ENCODE measurements around the gene ZEB2.

Gene ZEB2

DNA sequence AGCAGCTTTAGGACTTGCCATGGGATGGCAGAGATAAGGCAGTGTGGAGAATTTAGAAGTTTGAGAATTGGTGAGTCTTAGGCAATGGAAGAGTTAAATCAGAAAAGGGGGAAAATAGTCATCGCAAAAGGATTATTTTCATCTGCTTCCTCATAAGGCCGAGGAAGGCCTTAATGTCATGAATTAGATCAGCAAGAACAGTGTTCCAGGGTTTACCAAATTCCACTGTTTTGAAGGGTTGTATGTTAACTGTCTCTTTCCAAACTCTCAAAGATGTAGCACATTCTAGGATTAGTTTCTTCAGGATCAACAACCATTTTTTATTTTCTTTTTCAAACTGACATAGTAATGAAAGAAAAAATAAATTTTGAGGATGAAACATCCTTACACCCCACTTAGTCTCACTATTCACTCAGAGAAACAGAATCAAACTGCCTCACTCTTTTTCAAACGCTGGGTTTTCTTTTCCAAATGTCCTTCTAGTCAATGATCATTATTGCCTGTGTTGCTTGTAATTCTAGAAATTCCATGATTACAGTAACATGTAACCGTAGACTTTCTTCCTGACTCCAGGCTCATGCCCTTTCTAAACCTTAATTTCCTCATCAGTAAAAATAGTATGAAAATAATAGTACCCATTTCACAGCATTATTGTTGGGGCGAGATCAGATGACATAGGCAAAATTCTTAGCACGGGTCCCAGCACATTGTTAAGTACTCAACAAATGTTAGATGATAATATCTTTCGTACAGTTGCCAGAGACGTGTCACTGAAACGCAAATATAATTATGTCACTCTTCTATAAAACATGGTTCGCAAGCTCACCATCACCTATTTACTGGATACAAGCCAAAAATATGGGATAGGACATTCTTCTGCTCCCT lies 23.6 kb downstream of the ZEB2 start:
- DNase-seq (ENCODE audit: low read depth in 2 of 2), result no peak

GRCh38 chr2:144495227-144496091 lies 24.5 kb downstream of the ZEB2 start:
- no peak for DNase-seq (ENCODE audit: low read depth in 2 of 2)

- DNase-seq (ENCODE audit: low read depth in 2 of 2), result no peak
Measured at GRCh38 chr2:144493027-144493809, 26.7 kb downstream of the ZEB2 start.

GRCh38 chr2:144490857-144491256 lies 29.1 kb downstream of the ZEB2 start:
- no peak for DNase-seq (ENCODE audit: low read depth in 2 of 2)

DNA sequence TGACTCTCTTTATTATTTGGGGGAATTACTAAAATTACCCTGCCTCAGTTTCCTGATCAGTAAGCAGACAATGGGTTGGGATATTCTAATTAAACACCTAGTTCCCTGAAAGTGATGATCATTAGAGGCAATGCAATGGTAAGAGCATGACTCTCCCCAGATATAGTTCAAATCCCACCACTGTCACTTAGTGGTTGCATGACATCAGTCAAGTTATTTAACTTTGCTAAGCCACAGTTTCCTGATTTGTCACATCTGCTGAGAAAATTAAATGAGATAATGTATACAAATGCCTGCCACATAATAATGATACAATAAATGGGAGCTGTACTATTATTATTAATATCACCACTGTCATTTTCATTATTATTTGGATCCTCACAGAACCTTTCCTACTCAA lies 29.9 kb downstream of the ZEB2 start:
- DNase-seq (ENCODE audit: low read depth in 2 of 2), result no peak

- no peak for DNase-seq (ENCODE audit: low read depth in 2 of 2)
Measured at GRCh38 chr2:144489315-144489916, 30.5 kb downstream of the ZEB2 start.

- DNase-seq (ENCODE audit: low read depth in 2 of 2), result no peak
Measured at GRCh38 chr2:144484201-144484948, 35.5 kb downstream of the ZEB2 start.

GRCh38 chr2:144481666-144482065 lies 38.3 kb downstream of the ZEB2 start:
- DNase-seq (ENCODE audit: low read depth in 2 of 2), result no peak

DNA sequence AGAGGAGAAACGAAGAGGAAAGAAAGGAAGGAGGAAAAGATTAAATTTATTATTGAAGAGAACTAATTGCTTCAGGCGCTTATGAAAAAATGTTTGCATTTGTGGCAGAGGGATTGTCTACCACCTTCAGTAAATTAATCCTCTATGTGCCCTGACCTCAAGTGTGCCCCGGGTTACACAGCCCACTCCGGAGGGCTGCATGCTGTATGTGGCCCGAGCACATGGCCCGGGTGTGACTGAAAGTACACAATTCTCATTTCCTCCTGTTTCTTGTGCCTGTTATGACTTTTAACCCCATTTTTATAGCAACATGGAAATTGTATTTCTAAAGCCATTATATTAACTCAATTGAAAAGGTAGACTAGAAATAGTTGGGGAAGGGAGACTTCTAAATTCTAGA lies 38.8 kb downstream of the ZEB2 start:
- DNase-seq (ENCODE audit: low read depth in 2 of 2), result no peak

DNA sequence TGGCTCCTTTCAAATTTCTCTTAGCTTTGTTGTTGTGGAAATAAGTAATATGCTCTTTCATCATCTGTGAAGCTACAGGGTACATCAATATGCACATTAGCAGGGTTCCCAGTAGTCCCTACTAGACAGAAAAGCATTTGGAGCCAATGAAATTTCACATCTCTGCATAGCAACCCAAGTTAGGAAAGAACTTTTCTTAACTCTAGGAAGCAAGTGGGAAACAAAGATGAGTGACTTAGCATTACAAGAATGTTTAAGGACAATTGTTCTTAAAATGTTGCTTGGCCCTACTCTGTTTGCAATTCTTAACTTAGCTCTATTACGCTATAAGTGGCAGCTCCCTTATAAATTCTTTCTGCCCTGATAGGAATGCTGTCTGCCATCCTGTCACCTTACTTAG lies 39.6 kb downstream of the ZEB2 start:
- no peak for DNase-seq (ENCODE audit: low read depth in 2 of 2)

DNA sequence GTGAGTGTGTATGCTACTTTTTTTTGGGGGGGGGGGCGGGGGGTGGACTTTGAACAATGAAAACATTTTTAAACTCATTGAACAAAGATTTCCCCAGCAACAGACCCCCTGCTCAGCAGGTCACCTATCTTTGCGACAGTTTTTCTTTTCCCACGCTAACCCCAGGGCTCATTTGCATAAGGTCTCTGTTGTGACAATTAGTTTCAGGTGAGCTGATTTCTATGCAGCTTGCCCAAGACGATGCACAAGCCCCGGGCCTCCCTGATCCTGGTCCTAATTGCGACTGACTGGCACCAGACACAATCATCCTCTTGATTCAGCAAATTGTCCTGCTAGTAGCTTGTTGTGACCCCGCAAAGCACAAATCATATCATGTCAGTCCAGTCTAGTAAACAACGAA lies 40.3 kb downstream of the ZEB2 start:
- no peak for DNase-seq (ENCODE audit: low read depth in 2 of 2)

- no peak for DNase-seq (ENCODE audit: low read depth in 2 of 2)
Measured at GRCh38 chr2:144479138-144479537, 40.8 kb downstream of the ZEB2 start.

DNA sequence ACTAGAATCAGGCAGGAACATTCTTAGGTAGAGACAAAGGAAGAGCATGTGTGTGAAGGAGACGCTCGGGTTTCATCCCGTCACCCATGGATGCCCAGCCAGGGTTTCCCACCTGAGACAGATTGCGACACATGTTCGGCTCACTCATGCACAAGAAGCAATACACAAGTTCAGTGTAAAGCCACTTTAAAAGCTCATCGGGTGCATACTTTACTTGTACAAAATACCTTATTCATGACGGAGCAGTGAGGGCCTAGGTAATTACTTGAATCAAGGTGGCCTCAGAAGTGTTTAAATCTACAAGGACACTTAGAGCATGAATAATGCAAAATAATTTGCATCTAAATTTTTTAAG lies 42.0 kb downstream of the ZEB2 start:
- DNase-seq (ENCODE audit: low read depth in 2 of 2), result no peak

DNA sequence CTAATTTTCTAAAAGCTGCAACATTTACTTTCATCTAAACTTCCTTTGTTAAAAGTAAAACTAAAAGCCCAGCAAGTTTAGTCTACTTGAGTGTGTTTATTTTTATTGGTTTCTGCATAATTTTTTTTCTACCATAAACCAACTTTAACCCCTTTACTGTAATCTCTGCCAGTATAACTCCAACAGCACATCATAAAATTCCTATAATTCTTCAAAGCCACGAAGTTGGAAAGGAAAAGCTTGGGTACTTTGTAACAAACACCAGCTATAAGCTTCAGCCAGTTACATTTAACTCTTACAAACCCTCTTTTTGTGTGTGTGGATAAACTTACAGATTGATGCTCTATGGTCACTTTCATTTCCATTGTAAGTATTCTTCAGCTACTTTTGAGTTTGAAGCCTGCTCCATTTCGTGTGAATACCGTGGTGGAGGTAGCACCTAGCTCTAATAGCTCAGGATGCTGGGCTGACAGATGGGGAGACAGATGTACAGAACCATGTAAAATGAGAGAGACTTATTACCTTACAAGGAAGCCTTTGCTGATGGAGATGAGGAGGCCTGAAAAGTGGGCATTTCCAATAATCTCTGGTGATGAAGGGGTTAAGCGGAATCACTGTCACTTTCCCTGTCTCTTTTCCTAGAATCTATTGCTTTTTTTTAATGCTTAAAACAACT lies 42.5 kb downstream of the ZEB2 start:
- DNase-seq (ENCODE audit: low read depth in 2 of 2), result no peak

DNA sequence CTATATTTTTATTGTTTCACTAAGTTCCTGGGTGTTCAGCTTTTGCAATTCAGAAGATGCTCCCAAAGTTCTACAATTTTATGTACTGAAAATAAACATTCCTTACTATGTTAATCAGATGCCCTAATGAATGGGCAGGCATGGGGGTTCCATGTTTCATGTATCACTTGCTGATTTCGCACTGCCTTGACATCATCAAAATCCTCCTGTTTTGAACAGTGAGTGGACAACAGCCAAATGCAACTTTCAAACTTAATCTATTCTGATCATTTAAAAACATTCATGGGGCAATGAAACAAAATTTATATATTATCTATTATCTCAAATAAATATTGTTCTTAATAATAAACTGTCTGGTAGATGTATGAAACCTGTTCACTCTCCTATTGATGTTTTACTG lies 43.2 kb downstream of the ZEB2 start:
- no peak for DNase-seq (ENCODE audit: low read depth in 2 of 2)

GRCh38 chr2:144475569-144476275 lies 44.2 kb downstream of the ZEB2 start:
- no peak for DNase-seq (ENCODE audit: low read depth in 2 of 2)

GRCh38 chr2:144475044-144475443 lies 44.9 kb downstream of the ZEB2 start:
- DNase-seq (ENCODE audit: low read depth in 2 of 2), result no peak

GRCh38 chr2:144474017-144474416 lies 45.9 kb downstream of the ZEB2 start:
- no peak for DNase-seq (ENCODE audit: low read depth in 2 of 2)

DNA sequence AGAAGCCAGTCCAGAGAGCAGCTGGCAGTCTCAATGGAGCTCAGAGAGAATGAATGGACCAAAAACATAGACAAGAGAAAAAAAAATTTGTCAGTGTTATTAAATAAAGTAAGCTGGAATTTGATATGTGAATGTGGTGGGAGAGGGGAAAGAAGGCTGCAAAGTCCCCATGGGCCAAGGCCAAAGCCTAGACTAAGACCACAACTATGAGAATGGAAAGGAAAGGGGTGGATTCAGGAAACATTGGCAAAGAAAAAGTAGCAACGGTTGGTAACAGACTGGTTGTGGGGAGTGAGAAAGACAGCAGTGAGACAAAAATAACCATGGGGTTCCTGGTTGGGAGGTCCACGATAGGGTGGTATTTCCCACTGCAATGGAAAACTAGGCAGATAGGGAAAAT lies 47.0 kb downstream of the ZEB2 start:
- DNase-seq (ENCODE audit: low read depth in 2 of 2), result no peak

DNA sequence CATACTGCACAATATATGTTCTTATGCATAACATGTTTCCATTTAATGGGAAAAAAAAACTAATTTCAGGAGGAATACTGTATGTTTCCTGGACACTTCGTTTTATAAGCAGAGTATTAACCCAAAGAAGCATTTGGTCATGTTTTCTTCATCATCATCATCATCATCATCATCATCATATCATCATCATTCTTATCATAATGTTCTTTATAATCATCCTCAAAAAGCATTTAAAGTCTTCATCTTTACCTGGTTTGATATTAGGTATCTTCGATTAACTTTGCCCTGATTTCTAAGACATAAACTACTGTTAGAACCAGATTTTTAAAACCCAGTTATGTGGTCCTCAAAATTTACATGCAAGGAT lies 47.9 kb downstream of the ZEB2 start:
- no peak for DNase-seq (ENCODE audit: low read depth in 2 of 2)

All from stimulated activated CD8-positive, alpha-beta memory T cell treated with anti-CD3 and anti-CD28 coated beads, Interleukin-15, amount 100 ng/mL, for 4 hours (primary cell).